ENCODE measurements around the gene MMP17. TPM values are rescaled to one million over a fixed set of nuclear protein-coding genes. Genes with fewer than 3 reads are reported as not detected.
A peak's percentile ranks its signal among the peaks of the same experiment; 100 is the strongest.

The MMP17 gene
- 0.73 TPM for total RNA-seq
- long read RNA-seq, partial matches to known transcripts: 0 of 4 reads
- long read RNA-seq, other reads (novel, unspliced or antisense): 0 of 4 reads

DNA sequence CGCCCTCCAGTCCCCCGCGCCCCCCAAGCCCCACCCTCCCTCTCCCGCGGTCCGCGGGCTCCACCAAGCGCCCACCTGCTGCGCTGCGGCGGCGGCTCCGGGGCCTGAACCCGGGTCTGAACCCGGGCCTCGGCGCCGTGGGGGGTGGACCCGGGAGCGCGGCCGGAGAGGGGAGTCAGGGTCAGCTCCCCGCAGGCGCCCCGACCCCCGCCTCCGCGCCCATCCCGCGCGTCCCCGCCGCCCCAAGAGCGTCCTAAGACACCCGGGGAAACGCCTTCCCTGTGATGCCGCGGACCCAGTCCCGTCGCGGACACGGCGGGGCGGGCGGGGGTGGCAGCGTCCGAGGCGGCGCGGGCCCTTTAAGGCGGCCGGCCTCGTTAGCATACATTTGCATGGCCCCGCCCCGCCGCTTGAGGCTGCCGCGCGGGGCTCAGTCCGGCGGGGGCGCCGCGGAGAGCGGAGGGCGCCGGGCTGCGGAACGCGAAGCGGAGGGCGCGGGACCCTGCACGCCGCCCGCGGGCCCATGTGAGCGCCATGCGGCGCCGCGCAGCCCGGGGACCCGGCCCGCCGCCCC, at the start of gene MMP17:
TSS of gene MMP17 (plus strand) at position 433 of the 574 bp plus-strand sequence. CDS start at position 535, 102 bp downstream.
- peak; percentile 30 for ATAC-seq
- intact Hi-C loops (cut with DNase I): no loop called here
- DNase-seq (ENCODE audit: missing footprints): peak; percentile 83

DNA sequence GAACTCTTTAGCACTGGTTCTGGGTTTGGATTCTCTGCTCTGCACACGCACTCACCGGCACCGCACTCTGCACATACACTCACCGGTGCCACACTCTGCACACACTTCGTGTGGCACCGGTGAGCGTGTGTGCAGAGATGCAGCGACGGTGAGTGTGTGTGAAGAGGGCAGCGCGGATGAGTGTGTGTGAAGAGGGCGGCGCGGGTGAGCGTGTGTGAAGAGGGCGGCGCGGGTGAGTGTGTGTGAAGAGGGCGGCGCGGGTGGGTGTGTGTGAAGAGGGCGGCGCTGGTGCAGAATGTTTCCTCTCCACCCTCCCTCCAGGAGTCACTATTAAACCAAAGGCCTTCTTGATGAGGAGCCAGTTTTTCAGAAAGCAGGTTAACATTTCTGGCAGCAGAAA, 49.2 kb upstream of the MMP17 start:
- intact Hi-C loops (cut with DNase I): no loop called here
- ATAC-seq (peak; percentile 20), DNase-seq (ENCODE audit: missing footprints) (no peak)

DNA sequence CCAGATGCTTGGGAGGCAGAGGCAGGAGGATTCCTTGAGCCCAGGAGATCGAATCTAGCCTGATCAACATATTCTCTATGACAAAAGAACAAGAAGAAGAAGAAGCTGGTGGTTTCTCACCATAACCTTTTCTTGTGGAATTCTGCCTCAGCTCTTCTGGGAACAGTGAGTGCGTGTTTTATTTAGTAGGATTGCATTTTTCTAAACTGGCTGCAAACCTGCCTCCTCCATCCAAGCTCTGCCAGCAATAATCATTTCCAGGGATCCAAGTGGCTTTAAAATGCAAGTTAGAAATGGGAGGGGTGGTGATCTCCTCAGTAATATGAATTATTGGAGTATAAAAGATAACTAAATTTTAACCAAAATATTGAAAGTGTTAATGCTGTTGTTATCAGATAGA, 46.1 kb upstream of the MMP17 start:
- intact Hi-C loops (cut with DNase I): no loop called here
- DNase-seq (ENCODE audit: missing footprints) (no peak), ATAC-seq (no peak)

GRCh38 chr12:131783915-131784541, 44.2 kb upstream of the MMP17 start:
- intact Hi-C loops (cut with DNase I): no loop called here
- DNase-seq (ENCODE audit: missing footprints): no peak
- ATAC-seq: no peak

DNA sequence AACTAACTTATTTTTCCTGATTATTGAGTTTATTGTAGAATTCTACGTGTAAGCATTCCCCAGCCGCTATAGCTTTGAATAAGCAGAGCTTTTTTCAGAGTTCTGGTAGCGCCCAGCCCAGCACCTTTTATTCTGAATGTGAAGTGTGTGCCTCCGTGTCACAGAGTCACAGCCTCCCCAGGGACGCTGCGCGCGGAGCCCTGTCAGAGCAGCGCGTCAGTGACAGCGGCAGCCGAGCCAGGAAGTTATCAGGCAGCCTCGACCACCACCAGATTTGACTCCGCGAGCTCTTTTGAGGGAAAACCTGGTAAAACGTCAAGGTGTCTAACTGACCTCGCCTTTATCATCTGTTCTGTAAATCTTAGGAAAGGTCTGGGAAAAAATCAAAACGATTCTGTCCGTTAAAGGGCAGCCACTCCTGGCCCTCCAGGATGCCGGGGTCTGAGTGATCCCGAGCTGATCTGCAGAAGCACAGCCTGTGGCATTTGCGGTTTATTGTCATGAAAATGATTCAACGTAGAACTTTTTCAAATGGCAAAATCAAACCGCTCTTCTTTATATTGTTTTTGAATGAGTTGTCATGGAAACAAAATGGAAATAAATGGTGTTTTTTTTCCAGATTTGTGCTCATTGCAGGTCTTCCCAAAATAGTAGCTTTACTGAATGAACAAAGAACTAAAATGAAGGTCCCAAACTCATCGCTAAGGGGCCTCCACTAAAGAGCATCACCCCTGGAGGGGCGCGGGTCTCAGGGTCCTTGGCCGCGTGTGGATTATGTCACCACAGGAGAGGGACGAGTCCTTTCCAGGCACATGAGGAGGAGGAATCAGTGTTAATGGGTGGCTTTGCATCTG, 43.1 kb upstream of the MMP17 start:
- ATAC-seq: no peak
- intact Hi-C loops (cut with DNase I): no loop called here

GRCh38 chr12:131785763-131786330, 42.3 kb upstream of the MMP17 start:
- intact Hi-C loops (cut with DNase I): no loop called here
- ATAC-seq (no peak), DNase-seq (ENCODE audit: missing footprints) (no peak)

More for the DNA sequence above, 43.1 kb upstream of the MMP17 start:
- DNase-seq (ENCODE audit: missing footprints): no peak

DNA sequence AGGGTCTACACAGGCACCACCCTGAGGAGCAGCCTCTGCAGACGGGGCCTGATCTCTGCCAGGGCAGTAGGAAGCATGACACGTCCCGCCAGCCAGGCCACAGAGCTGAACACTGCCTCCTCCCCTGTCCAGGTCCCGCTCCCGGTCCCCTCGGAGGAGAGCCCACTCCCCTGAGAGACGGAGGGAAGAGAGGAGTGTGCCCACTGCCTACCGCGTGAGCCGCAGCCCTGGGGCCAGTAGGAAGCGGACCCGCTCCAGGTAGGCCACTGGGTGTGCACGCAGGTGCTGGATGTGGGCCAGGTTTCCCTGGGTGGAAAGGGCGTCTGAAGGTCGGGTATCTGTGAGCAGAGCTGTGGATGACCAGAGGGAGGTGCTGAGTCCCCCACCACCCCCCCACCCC, 41.9 kb upstream of the MMP17 start:
- DNase-seq (ENCODE audit: missing footprints) (no peak), ATAC-seq (peak; percentile 26)
- intact Hi-C loops (cut with DNase I): no loop called here

GRCh38 chr12:131787143-131787660, 41.0 kb upstream of the MMP17 start:
- ATAC-seq (no peak), DNase-seq (ENCODE audit: missing footprints) (no peak)
- intact Hi-C loops (cut with DNase I): no loop called here

DNA sequence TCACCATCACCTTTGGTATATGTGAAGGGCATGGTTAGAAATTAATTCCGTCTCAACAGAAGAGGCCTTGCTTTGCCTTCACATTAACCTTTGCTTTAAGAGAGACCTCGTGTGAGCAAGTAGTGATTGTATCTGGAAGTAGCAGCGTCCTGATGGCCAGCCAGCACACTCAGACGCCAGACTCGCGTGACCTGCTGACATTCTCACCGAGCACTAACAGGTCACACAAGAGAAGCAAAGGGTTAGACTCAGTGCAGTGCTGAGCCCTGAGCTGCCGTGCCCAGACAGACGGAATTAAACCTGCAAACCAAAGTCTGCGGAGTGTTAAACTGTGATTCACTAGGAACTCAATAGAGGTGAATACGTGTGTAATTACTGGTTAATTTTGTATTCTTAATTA, 40.1 kb upstream of the MMP17 start:
- peak; percentile 66 for ATAC-seq
- intact Hi-C loops (cut with DNase I): no loop called here
- DNase-seq (ENCODE audit: missing footprints): no peak

- no peak for ATAC-seq
- DNase-seq (ENCODE audit: missing footprints): no peak
- intact Hi-C loops (cut with DNase I): no loop called here
Measured at GRCh38 chr12:131789638-131790037, 38.6 kb upstream of the MMP17 start.

DNA sequence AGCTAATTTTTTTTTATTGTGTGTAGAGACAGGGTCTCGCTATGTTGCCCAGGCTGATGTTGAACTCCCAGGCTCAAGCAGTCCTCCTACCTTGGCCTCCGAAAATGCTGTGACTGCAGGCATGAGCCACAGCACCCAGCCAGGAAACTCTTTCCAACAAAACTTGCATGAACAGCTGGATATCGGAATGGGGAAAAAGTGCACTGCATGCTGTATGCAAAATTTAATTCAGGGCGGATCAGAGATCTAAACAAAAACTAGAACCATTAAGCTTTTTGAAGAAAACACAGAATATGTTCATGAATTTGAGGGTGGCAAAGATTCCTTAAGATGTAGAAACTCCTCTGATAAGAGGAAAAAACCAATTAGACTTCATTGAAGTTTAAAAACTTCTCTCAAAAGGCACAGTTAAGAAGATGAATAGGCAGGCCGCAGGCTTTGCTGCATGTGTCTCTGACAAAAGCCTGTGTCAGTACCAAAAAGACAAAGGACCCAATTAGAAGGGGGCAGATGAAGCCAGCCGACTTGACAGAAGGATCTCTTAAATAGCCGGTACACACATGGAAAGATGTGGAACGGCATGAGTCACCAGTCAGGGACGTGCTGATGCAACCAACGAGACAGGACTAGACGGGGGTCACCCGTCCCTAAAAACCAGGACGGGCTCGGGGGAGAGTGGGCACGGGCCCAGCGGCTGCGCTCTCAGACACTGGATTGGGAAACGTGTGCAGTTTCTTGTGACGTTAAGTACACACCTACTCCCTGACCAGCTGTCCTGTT, 34.8 kb upstream of the MMP17 start:
- ATAC-seq: no peak
- no peak for DNase-seq (ENCODE audit: missing footprints)
- intact Hi-C loops (cut with DNase I): no loop called here

DNA sequence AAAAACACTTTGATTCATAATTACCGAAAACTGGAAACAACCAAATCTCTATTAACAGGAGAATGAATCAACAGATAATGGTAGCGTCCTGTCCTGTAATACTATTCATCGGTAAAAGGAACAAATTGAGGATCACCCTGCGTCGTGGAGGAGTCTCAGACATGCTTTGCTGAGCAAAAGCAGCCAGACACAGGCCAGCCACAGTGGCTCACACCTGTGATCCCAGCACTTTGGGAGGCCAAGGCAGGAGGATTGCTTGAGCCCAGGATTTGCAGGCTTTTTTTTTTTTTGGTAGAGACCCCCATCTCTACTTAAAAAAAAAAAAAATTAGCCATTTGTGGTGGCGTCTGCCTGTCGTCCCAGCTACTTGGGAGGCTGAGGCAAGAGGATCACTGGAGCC, 34.1 kb upstream of the MMP17 start:
- DNase-seq (ENCODE audit: missing footprints): no peak
- no peak for ATAC-seq
- intact Hi-C loops (cut with DNase I): no loop called here

DNA sequence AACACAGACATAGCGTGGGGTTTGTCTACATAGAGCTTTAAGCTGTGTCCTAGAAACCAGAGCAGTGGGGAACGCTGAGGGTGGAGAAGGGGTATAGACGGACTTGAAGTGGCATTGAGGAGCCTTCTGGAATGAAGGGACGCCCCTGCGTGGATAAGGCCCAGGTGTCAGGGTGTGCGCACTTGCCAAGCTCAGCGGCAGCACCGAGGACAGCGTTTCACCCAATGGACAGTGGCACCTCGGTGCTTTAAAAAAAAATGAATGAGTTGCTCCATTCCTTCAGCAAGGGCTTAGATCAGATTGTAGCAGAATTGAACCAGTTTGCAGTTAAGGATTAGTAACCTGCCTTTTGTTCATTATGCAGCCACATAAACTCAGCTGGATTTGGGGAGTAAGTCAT, 33.6 kb upstream of the MMP17 start:
- intact Hi-C loops (cut with DNase I): no loop called here
- DNase-seq (ENCODE audit: missing footprints) (no peak), ATAC-seq (no peak)

DNA sequence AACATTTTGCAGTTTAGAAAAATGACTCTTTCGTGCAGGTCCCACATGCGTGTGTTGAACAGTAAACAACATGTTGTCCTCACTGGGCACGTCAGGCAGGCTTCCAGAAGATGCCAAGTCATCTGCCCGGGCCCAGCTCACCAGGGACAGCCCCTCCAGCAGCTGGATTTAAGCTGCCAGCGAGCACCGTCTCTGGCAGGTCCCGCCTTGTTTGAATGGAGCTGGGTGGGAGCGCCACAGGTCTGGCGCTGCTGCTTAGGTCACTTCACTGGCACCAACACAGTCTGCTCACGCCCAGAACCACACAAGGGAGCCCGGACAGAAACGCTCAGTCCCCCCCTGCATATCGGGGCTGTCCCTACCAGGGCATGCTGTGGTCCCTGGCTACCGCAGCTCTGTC, 33.1 kb upstream of the MMP17 start:
- DNase-seq (ENCODE audit: missing footprints) (no peak), ATAC-seq (no peak)
- intact Hi-C loops (cut with DNase I): no loop called here

DNA sequence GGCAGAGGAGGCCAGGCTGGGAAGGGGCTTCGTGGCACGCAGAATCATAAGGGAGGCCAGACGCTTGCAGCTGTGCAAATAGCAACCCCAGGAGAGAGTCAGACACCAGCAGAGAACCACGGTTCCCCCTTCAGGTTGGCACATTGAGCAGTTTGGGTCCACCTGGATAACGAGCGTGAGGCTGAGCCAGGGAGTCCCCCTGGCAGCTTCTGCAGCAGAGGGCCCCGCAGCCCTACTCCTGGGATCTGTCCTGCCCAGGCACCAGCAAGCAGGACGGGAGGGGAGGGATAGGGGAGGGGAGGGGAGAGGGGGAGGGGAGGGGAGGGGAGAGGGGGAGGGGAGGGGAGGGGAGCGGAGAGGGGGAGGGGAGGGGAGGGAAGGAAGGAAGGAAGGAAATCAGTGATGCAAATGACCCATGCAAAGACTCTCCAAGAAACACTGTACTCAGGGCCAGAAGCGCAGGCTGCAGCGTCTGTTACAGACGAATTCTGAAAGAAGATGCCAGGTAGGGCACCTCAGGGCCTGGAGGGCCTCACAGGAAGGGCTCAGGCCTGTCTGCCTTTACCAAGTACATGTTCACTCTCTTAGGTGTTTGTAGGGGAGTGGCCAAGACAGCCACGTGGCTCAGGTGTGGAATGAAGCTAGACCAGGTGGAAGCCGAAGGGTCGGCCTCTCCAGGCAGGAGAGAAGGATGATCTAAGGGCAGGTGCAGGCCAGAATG, 32.3 kb upstream of the MMP17 start:
- ATAC-seq: no peak
- intact Hi-C loops (cut with DNase I): no loop called here
- DNase-seq (ENCODE audit: missing footprints): no peak

- ATAC-seq: no peak
- intact Hi-C loops (cut with DNase I): no loop called here
- DNase-seq (ENCODE audit: missing footprints): no peak
Measured at GRCh38 chr12:131796411-131796736, 31.8 kb upstream of the MMP17 start.

GRCh38 chr12:131796754-131797587, 31.2 kb upstream of the MMP17 start:
- intact Hi-C loops (cut with DNase I): no loop called here
- ATAC-seq (no peak), DNase-seq (ENCODE audit: missing footprints) (no peak)
